ENCODE results near the gene FLT1.

The FLT1 gene

GRCh38 chr13:28534801-28535200 is 39.9 kb upstream of the FLT1 start:
- 90 to 92% methylated on average over 5 of the region's 5 CpGs for WGBS, 2 experiments
- H3K4me1 ChIP-seq (ENCODE audit: control insufficient read depth, insufficient read depth, low read length): peaks cover 6% of the 10 kb centered on the region
- peaks cover 48% of the 10 kb centered on the region for H3K27me3 ChIP-seq (ENCODE audit: control insufficient read depth, insufficient read depth, low read length, poor library complexity, severe bottlenecking)
- no peak overlapping the region for H3K4me3 ChIP-seq (ENCODE audit: insufficient read depth, low read depth, low read length)
- no peaks in the 10 kb centered on the region for H3K9me3 ChIP-seq (ENCODE audit: control insufficient read depth, low read length)
- H3K36me3 ChIP-seq (ENCODE audit: control insufficient read depth, insufficient read depth, low read length): no peaks in the 10 kb centered on the region
- no peak overlapping the region for H3K27ac ChIP-seq (ENCODE audit: insufficient read depth, low read depth, low read length, poor library complexity, severe bottlenecking)

GRCh38 chr13:28534210-28534609 is 39.3 kb upstream of the FLT1 start:
- no peak overlapping the region for H3K27ac ChIP-seq (ENCODE audit: insufficient read depth, low read depth, low read length, poor library complexity, severe bottlenecking)
- WGBS, 2 experiments: 75 to 76% methylated on average over 5 of the region's 5 CpGs
- H3K4me3 ChIP-seq (ENCODE audit: insufficient read depth, low read depth, low read length): no peak overlapping the region
- H3K9me3 ChIP-seq (ENCODE audit: control insufficient read depth, low read length): no peaks in the 10 kb centered on the region
- no peaks in the 10 kb centered on the region for H3K36me3 ChIP-seq (ENCODE audit: control insufficient read depth, insufficient read depth, low read length)
- H3K27me3 ChIP-seq (ENCODE audit: control insufficient read depth, insufficient read depth, low read length, poor library complexity, severe bottlenecking): peaks cover 48% of the 10 kb centered on the region
- peaks cover 6% of the 10 kb centered on the region for H3K4me1 ChIP-seq (ENCODE audit: control insufficient read depth, insufficient read depth, low read length)

GRCh38 chr13:28533441-28534166 is 38.7 kb upstream of the FLT1 start:
- H3K9me3 ChIP-seq (ENCODE audit: control insufficient read depth, low read length): no peaks in the 10 kb centered on the region
- no peaks in the 10 kb centered on the region for H3K36me3 ChIP-seq (ENCODE audit: control insufficient read depth, insufficient read depth, low read length)
- no peak overlapping the region for H3K27ac ChIP-seq (ENCODE audit: insufficient read depth, low read depth, low read length, poor library complexity, severe bottlenecking)
- H3K4me1 ChIP-seq (ENCODE audit: control insufficient read depth, insufficient read depth, low read length): peaks cover 6% of the 10 kb centered on the region
- H3K27me3 ChIP-seq (ENCODE audit: control insufficient read depth, insufficient read depth, low read length, poor library complexity, severe bottlenecking): peaks cover 52% of the 10 kb centered on the region
- 92 to 95% methylated on average over 7 of the region's 7 CpGs for WGBS, 2 experiments
- peak overlapping the region; percentile 46 for H3K4me3 ChIP-seq (ENCODE audit: insufficient read depth, low read depth, low read length)

GRCh38 chr13:28533125-28533436 is 38.2 kb upstream of the FLT1 start:
- Histone ChIP-seq H3K36me3 (ENCODE audit: control insufficient read depth, insufficient read depth, low read length) (no peaks in the 10 kb centered on the region), H3K27me3 (ENCODE audit: control insufficient read depth, insufficient read depth, low read length, poor library complexity, severe bottlenecking) (peaks cover 52% of the 10 kb centered on the region), H3K27ac (ENCODE audit: insufficient read depth, low read depth, low read length, poor library complexity, severe bottlenecking) (no peak overlapping the region), H3K4me3 (ENCODE audit: insufficient read depth, low read depth, low read length) (peak overlapping the region; percentile 46), H3K9me3 (ENCODE audit: control insufficient read depth, low read length) (no peaks in the 10 kb centered on the region), H3K4me1 (ENCODE audit: control insufficient read depth, insufficient read depth, low read length) (peaks cover 6% of the 10 kb centered on the region)
- WGBS, 2 experiments: 6 to 12% methylated on average over 10 of the region's 10 CpGs

- Histone ChIP-seq H3K4me3 (ENCODE audit: insufficient read depth, low read depth, low read length) (peak overlapping the region; percentile 46), H3K36me3 (ENCODE audit: control insufficient read depth, insufficient read depth, low read length) (no peaks in the 10 kb centered on the region), H3K9me3 (ENCODE audit: control insufficient read depth, low read length) (no peaks in the 10 kb centered on the region), H3K27ac (ENCODE audit: insufficient read depth, low read depth, low read length, poor library complexity, severe bottlenecking) (no peak overlapping the region), H3K4me1 (ENCODE audit: control insufficient read depth, insufficient read depth, low read length) (peaks cover 6% of the 10 kb centered on the region), H3K27me3 (ENCODE audit: control insufficient read depth, insufficient read depth, low read length, poor library complexity, severe bottlenecking) (peaks cover 52% of the 10 kb centered on the region)
- 1% methylated on average over 96 of the region's 96 CpGs for WGBS, 2 experiments
Measured at GRCh38 chr13:28532388-28533124, 37.6 kb upstream of the FLT1 start.

DNA sequence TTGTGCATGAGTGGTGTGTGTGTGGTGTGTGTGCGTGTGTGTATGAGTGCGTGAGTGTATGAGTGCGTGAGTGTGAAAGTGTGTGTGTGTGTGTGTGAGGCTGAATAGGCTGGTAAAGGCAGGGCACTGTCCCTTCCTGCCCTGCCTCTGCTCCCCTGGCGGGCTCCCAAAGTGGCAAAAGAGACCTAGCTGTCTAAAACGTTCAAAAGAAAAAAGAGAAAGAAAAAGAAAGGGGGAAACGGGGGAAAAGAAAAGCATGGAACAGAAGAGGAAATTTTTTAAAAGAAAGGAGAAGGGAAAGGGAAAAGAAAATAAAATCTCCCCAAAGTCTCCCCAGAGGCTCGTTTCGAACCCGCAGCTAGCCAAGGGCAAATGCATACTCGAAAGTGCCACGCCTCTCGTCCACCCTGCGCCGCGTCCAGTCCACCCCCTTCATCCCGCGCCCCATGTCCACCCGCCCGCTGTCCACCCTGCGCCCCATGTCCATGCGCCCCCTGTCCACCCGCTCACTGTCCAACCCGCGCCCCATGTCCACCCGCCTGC is 37.0 kb upstream of the FLT1 start:
- 6 to 7% methylated on average over 25 of the region's 25 CpGs for WGBS, 2 experiments
- Histone ChIP-seq H3K27ac (ENCODE audit: insufficient read depth, low read depth, low read length, poor library complexity, severe bottlenecking) (no peak overlapping the region), H3K9me3 (ENCODE audit: control insufficient read depth, low read length) (no peaks in the 10 kb centered on the region), H3K4me3 (ENCODE audit: insufficient read depth, low read depth, low read length) (peak overlapping the region; percentile 46), H3K27me3 (ENCODE audit: control insufficient read depth, insufficient read depth, low read length, poor library complexity, severe bottlenecking) (peaks cover 52% of the 10 kb centered on the region), H3K36me3 (ENCODE audit: control insufficient read depth, insufficient read depth, low read length) (no peaks in the 10 kb centered on the region), H3K4me1 (ENCODE audit: control insufficient read depth, insufficient read depth, low read length) (peaks cover 6% of the 10 kb centered on the region)

- WGBS, 2 experiments: 1% methylated on average over 39 of the region's 39 CpGs
- H3K9me3 ChIP-seq (ENCODE audit: control insufficient read depth, low read length): no peaks in the 10 kb centered on the region
- H3K27me3 ChIP-seq (ENCODE audit: control insufficient read depth, insufficient read depth, low read length, poor library complexity, severe bottlenecking): peaks cover 52% of the 10 kb centered on the region
- peaks cover 6% of the 10 kb centered on the region for H3K4me1 ChIP-seq (ENCODE audit: control insufficient read depth, insufficient read depth, low read length)
- H3K36me3 ChIP-seq (ENCODE audit: control insufficient read depth, insufficient read depth, low read length): no peaks in the 10 kb centered on the region
- no peak overlapping the region for H3K27ac ChIP-seq (ENCODE audit: insufficient read depth, low read depth, low read length, poor library complexity, severe bottlenecking)
- H3K4me3 ChIP-seq (ENCODE audit: insufficient read depth, low read depth, low read length): peak overlapping the region; percentile 31
Measured at GRCh38 chr13:28531077-28531844, 36.3 kb upstream of the FLT1 start.

GRCh38 chr13:28530729-28531076 is 35.8 kb upstream of the FLT1 start:
- H3K9me3 ChIP-seq (ENCODE audit: control insufficient read depth, low read length): no peaks in the 10 kb centered on the region
- 33 to 46% methylated on average over 3 of the region's 3 CpGs for WGBS, 2 experiments
- peak overlapping the region; percentile 31 for H3K4me3 ChIP-seq (ENCODE audit: insufficient read depth, low read depth, low read length)
- H3K4me1 ChIP-seq (ENCODE audit: control insufficient read depth, insufficient read depth, low read length): peaks cover 6% of the 10 kb centered on the region
- no peak overlapping the region for H3K27ac ChIP-seq (ENCODE audit: insufficient read depth, low read depth, low read length, poor library complexity, severe bottlenecking)
- H3K36me3 ChIP-seq (ENCODE audit: control insufficient read depth, insufficient read depth, low read length): no peaks in the 10 kb centered on the region
- peaks cover 52% of the 10 kb centered on the region for H3K27me3 ChIP-seq (ENCODE audit: control insufficient read depth, insufficient read depth, low read length, poor library complexity, severe bottlenecking)

- Histone ChIP-seq H3K27me3 (ENCODE audit: control insufficient read depth, insufficient read depth, low read length, poor library complexity, severe bottlenecking) (peaks cover 52% of the 10 kb centered on the region), H3K36me3 (ENCODE audit: control insufficient read depth, insufficient read depth, low read length) (no peaks in the 10 kb centered on the region), H3K4me1 (ENCODE audit: control insufficient read depth, insufficient read depth, low read length) (peaks cover 6% of the 10 kb centered on the region), H3K27ac (ENCODE audit: insufficient read depth, low read depth, low read length, poor library complexity, severe bottlenecking) (no peak overlapping the region), H3K9me3 (ENCODE audit: control insufficient read depth, low read length) (no peaks in the 10 kb centered on the region), H3K4me3 (ENCODE audit: insufficient read depth, low read depth, low read length) (no peak overlapping the region)
- WGBS, 2 experiments: 30 to 50% methylated on average over 1 of the region's 1 CpG
Measured at GRCh38 chr13:28529836-28530235, 34.9 kb upstream of the FLT1 start.

GRCh38 chr13:28528848-28529247 is 33.9 kb upstream of the FLT1 start:
- 86 to 87% methylated on average over 3 of the region's 3 CpGs for WGBS, 2 experiments
- Histone ChIP-seq H3K27me3 (ENCODE audit: control insufficient read depth, insufficient read depth, low read length, poor library complexity, severe bottlenecking) (peaks cover 45% of the 10 kb centered on the region), H3K36me3 (ENCODE audit: control insufficient read depth, insufficient read depth, low read length) (no peaks in the 10 kb centered on the region), H3K9me3 (ENCODE audit: control insufficient read depth, low read length) (no peaks in the 10 kb centered on the region), H3K4me1 (ENCODE audit: control insufficient read depth, insufficient read depth, low read length) (peaks cover 6% of the 10 kb centered on the region), H3K4me3 (ENCODE audit: insufficient read depth, low read depth, low read length) (no peak overlapping the region), H3K27ac (ENCODE audit: insufficient read depth, low read depth, low read length, poor library complexity, severe bottlenecking) (no peak overlapping the region)

Data from ectodermal cell (in vitro differentiated cells).